ENCODE data around the gene MUC3A.
"Not testable (repeated sequence)": the region's sequence is repeated elsewhere in the genome, so short reads cannot be mapped to it uniquely, and the experiment has no call there.

The MUC3A gene, protein sequence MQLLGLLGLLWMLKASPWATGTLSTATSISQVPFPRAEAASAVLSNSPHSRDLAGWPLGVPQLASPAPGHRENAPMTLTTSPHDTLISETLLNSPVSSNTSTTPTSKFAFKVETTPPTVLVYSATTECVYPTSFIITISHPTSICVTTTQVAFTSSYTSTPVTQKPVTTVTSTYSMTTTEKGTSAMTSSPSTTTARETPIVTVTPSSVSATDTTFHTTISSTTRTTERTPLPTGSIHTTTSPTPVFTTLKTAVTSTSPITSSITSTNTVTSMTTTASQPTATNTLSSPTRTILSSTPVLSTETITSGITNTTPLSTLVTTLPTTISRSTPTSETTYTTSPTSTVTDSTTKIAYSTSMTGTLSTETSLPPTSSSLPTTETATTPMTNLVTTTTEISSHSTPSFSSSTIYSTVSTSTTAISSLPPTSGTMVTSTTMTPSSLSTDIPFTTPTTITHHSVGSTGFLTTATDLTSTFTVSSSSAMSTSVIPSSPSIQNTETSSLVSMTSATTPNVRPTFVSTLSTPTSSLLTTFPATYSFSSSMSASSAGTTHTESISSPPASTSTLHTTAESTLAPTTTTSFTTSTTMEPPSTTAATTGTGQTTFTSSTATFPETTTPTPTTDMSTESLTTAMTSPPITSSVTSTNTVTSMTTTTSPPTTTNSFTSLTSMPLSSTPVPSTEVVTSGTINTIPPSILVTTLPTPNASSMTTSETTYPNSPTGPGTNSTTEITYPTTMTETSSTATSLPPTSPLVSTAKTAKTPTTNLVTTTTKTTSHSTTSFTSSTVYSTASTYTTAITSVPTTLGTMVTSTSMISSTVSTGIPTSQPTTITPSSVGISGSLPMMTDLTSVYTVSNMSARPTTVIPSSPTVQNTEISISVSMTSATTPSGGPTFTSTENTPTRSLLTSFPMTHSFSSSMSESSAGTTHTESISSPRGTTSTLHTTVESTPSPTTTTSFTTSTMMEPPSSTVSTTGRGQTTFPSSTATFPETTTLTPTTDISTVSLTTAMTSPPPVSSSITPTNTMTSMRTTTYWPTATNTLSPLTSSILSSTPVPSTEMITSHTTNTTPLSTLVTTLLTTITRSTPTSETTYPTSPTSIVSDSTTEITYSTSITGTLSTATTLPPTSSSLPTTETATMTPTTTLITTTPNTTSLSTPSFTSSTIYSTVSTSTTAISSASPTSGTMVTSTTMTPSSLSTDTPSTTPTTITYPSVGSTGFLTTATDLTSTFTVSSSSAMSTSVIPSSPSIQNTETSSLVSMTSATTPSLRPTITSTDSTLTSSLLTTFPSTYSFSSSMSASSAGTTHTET (N-terminal part only)

DNA sequence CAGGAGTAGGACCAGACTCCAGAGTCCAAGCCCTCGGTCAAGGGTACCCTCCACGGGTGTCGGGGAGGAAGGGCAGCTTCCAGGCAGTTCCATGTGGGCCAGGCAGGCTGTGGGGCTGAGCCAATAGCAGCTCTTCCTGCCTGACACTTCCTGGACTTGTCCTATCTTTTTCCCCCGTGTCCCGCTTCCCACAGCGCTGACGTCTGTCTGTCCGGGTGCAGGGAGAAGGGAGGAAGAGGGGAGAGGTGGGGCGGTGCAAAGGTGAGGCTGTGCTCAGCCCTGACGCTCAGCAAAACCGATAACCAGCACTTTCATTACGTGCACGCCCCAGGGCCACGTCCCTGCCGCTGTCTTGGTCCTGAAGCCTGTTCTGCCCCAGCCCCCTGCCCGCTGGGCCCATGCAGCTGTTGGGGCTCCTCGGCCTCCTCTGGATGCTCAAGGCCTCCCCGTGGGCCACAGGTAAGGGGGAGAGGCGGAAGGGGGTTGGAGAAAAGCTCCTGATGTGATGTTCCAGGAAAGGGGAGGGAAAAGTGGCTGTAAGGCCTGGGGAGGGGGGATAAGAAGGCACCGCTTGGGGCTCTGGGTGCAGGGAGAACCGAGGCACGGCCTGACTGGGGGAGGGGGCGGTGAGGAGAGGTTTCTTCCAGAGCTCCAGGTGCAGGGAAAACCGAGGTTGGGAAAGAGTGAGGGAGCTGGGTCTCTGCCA, at the start of gene MUC3A:
TSS of gene MUC3A (plus strand) at position 308 of the 706 bp plus-strand sequence. CDS start at position 399, 91 bp downstream.
- DNase-seq (ENCODE audit: low spot score) (no peak), FAIRE-seq (no peak)

DNA sequence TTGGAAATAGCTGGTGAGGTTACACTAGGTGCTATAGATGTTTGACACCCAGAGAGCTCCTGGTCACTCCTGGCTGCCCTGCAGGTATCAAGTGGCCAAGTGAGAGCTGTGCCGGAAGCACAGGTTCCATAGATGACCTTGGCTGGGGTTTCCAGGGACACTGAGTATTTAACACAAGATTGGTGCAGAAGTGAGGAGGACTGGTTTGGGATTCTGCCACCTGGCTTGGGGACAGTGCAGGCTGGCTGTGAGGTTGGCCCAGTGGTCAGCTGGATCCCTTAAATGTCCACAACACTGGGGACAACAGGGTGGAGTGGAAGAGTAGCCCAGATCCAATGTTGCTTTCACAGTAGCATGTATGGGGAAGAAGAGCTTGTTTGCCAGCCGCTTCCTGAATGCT, 48.4 kb upstream of the MUC3A start:
- FAIRE-seq = no peak
- DNase-seq (ENCODE audit: low spot score) = no peak

DNA sequence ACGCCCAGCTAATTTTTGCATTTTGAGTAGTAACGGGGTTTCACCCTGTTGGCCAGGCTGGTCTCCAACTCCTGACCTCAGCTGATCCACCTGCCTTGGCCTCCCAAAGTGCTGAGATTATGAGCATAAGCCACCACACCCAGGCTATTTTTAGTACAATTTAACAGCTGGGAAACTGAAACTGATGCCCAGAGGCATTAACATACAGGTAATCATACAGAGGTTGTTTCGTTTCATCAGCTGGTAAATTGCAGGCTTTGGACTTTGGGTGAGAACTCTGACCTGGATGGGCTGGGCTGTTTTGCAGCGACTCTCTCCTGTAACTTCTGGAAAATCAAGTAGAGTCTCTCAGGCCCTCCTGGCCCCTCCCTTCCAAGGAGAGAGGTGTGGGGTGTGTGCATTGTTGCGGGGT, 47.4 kb upstream of the MUC3A start:
- no peak for DNase-seq (ENCODE audit: low spot score)
- FAIRE-seq = no peak

DNA sequence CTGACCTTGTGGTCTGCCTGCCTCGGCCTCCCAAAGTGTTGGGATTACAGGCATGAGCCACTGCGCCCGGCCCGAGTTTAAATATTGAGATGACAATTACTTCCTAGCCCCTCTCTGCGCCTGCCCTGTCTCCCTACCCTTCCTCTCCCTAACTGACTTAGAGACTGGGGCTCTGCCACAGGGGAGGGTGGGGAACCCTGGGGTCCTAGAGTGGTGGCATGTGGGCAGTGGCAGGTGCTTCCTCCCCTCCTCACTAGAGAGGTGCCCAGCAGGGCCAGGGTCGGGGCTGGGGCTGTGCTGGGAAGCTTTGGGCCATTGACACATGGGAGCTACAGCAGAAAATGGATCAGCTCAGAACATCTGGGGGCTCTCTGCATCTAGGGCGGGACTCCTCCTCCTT, 46.7 kb upstream of the MUC3A start:
- FAIRE-seq (no peak), DNase-seq (ENCODE audit: low spot score) (no peak)

DNA sequence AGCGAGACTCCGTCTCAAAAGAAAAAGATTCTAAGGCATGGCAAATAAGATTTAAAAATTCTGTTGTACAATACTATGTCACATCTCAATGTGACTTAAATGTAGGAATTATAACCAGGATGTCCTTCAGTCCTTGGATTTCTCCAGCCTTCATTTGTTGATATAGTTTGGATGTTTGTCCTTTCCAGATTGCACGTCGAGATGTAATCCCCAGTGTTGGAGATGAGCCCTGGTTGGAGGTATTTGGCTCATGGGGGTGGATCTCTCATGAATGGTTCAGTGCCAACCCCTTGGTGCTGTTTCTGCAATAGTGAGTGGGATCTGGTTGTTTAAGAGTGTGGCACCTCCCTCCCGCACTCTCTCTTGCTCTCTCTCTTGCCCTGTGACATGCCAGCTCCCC, 40.8 kb upstream of the MUC3A start:
- FAIRE-seq (no peak), DNase-seq (ENCODE audit: low spot score) (no peak)

DNA sequence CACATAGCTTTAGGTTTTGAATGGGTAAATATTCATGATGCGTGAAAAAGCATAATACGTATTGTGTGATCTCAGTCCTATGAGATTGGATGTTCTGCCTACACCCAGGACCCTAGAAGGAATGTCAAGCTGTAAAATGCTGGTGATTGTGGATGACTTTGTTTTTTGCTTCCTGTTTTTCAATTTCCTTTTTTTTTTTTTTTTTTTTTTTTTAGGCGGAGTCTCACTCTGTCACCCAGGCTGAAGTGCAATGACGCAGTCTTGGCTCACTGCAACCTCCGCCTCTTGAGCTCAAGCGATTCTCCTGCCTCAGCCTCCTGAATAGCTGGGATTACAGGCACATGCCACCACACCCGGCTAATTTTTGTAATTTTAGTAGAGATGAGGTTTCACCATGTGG, 38.9 kb upstream of the MUC3A start:
- DNase-seq (ENCODE audit: low spot score); FAIRE-seq: not testable (repeated sequence)

DNA sequence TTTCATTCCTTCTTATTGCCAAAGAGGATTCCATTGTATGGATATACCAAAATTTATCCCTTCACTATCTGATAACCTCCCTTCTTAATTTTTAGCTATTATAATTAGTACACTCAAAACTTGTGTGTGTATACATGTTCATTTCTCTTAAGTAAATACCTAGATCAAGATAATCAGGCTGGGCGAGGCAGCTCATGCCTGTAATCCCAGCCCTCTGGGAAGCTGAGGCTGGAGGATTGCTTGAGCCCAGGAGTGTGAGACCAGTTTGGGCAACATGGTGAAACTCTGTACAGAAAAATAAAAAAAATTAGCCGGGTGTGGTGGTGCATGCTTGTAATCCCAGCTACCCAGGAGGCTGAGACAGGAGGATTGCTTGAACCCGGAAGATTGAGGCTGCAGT, 37.9 kb upstream of the MUC3A start:
- DNase-seq (ENCODE audit: low spot score) = no peak
- FAIRE-seq = no peak

DNA sequence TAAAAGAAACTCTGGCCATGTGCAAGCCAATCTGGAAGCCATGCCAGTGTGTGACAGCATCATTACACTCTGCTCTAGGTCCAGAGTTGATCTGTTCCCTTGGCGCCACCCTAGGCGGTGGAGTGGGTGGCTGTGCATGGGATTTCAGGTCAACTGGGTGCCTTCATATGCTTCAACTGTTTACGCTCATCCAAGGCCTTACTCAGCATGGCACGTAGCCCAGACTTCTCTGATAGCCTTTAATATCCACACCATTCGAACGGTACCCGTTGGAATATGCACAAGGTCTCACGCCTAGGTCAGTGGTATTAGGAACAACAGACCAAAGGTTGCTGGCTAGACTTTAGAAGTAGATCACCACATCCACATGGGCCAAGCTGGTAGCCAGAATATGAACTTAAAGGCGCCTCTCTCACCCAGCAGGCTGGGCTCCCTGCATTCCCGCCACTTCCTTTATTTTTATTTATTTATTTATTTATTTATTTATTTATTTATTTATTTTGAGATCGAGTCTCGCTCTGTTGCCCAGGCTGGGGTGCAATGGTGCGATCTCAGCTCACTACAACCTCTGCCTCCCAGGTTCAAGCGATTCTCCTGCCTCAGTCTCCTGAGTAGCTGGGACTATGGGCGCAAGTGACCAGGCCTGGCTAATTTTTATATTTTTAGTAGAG, 35.0 kb upstream of the MUC3A start:
- FAIRE-seq = no peak

DNA sequence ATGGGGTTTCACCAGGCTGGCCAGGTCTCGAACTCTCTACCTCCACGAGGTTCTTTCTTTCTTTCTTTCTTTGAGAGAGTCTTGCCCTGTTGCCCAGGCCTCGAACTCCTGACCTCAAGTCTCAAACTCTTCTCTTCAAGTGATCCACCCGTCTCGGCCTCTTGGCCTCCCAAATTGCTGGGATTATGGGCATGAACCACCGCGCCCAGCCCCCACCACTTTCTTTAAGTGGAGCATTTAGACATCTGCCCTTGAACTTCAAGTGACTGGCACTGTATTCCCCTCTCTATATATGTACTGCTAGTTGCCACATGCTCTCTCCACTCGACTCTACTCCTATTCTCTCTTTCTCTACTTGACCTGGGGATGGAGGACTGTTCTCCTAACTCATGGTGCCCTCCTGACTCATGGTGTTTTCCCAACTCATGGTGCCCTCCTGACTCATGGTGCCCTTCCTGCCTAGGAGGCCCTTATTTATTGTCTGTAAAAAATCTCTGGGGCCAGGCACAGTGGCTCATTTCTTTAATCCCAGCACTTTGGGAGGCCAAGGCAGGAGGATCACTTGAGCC, 34.4 kb upstream of the MUC3A start:
- DNase-seq (ENCODE audit: low spot score) (no peak), FAIRE-seq (no peak)

More for the DNA sequence above, 35.0 kb upstream of the MUC3A start:
- DNase-seq (ENCODE audit: low spot score) = no peak

DNA sequence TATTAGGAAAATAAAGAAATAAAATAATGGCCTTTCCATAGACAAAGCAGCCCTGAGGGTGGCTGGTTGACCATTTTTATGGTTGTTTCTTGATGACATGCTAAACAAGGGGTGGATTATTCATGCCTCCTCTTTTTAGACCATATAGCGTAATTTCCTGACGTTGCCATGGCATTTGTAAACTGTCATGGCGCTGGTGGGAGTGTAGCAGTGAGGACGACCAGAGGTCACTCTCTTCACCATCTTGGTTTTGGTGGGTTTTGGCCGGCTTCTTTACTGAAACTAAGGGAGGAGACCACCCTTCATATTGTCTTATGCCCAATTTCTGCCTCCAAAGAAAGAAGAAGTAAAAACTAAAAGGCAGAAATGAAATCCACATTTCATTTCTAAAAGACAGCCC, 30.0 kb upstream of the MUC3A start:
- not testable (repeated sequence) for FAIRE-seq

DNA sequence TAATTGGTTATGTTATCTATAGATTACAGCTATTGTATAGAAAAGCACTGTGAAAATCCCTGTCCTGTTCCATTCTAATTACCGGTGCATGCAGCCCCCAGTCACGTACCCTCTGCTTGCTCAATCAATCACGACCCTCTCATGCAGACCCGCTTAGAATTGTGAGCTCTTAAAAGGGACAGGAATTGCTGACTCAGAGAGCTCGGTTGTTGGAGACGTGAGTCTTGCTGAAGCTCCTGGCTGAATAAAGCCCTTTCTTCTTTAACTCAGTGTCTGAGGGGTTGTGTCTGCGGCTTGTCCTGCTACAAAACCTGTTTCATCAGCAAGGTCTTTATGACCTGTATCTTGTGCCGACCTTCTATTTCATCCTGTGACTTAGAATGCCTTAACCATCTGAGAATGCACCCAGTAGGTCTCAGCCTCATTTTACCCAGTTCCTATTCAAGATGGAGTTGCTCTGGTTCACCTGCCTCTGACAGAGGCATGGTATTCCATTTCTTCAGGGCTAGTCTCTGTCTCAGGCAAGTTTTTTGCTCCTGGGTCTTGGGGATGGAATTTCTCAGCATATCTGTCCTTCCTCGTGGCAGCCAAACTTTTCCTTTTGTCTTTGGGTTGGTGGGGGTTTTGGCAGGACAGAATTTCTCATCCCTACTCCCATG, 29.4 kb upstream of the MUC3A start:
- FAIRE-seq; DNase-seq (ENCODE audit: low spot score): not testable (repeated sequence)

More for the DNA sequence above, 30.0 kb upstream of the MUC3A start:
- not testable (repeated sequence) for DNase-seq (ENCODE audit: low spot score)

DNA sequence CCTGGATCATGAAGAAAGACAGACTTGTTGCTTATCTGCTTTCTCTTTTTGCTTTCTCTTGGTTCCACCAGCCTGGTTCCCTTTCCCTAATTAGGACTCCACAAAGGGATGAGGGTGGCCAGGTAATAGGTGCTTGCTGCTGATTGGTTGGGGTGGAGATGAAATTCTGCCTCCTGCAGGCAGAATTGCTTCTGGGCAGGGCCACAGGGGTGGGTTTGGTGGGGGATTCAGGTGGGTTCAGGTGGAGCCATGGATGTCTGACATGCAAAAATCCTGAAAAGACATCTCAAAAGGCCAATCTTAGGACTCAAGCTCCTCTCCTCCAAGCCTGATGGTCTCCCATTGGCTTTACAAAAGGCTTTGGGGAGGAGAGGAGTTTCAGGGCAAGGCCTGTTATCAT, 28.3 kb upstream of the MUC3A start:
- FAIRE-seq = no peak

DNA sequence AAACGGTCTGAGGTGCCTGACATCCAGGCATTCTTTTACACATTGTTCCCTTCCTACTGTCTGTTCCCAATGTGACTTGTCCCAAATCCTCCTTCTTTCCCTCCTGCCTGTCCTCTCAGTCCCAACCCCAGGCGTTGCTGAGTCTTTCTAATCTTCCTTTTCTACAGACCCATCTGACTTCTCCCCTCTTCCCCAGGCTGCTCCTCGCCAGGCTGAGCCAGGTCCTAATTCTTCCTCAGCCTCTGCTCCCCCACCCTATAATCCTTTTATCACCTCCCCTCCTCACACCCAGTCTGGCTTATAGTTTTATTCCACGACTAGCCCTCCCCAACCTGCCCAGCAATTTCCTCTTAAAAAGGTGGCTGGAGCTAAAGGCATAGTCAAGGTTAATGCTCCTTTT, 25.7 kb upstream of the MUC3A start:
- not testable (repeated sequence) for FAIRE-seq; DNase-seq (ENCODE audit: low spot score)

More for the DNA sequence above, 28.3 kb upstream of the MUC3A start:
- no peak for DNase-seq (ENCODE audit: low spot score)

DNA sequence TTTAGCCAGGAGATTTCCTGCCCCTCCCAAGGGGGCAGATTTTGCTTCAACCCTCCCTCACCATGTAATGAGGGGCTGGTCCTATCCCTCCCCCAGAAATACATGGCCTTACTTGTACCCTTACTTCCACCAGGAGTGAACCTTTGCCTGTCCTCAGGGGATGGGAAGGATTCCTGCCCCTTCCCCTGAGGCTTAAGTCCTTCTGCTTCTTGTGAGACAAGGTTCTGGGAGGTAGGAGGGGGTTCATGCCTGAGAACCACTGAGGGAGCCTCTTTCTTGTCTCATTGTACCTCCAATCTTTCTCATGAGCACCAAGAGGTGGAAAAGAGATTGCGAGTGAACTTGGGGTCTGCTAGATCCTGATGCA, 19.5 kb upstream of the MUC3A start:
- FAIRE-seq = peak; percentile 53

DNA sequence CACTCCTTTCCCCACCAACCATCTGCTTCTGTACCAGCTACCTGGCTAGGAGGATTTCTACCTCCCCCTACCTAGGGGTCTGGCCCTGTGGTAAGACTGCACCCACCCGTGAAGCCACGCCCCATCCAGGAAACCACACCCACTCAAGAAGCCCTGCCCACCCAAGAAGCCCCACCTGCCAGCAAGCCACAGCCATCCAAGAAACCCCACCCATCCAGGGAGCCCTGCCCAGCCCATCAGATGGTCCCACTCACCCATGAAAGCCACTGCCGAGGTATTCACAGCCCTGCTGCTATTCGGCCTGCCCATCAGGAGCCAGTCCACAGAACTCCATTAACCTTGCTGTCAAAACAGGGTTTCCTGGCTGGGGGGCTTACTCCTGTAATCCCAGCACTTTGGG, 15.6 kb upstream of the MUC3A start:
- no peak for FAIRE-seq
- DNase-seq (ENCODE audit: low spot score) = no peak

More for the DNA sequence above, 19.5 kb upstream of the MUC3A start:
- no peak for DNase-seq (ENCODE audit: low spot score)

DNA sequence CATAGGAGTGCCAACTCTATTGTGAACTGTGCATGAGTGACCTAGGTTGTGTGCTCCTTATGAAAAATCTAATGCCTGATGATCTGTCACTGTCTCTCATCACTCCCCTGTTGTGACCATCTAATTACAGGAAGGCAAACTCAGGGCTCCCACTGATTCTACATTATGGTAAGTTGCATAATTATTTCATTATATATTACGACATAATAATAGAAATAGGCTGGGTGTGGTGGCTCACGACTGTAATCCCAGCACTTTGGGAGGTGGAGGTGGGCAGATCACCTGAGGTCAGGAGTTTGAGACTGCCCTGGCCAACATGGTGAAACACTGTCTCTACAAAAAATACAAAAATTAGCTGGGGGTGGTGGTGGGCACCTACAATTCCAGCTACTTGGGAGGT, 14.0 kb upstream of the MUC3A start:
- not testable (repeated sequence) for DNase-seq (ENCODE audit: low spot score)

DNA sequence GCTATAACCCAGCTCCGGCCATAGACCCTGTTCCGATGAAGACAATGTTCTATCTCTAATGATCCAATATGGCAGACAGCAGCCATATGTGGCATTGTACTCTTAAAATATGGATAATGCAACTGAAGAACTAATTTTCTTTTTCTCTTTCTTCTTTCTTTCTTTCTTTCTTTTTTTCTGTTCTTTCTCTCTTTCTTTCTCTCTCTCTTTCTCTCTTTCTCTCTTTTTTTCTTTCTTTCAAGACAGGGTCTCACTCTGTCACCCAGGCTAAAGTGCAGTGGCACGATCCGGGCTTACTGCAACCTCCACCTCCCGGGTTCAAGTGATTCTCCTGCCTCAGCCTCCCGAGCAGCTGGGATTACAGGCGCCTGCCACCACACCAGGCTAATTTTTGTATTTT, 13.2 kb upstream of the MUC3A start:
- FAIRE-seq; DNase-seq (ENCODE audit: low spot score): not testable (repeated sequence)

More for the DNA sequence above, 14.0 kb upstream of the MUC3A start:
- not testable (repeated sequence) for FAIRE-seq

DNA sequence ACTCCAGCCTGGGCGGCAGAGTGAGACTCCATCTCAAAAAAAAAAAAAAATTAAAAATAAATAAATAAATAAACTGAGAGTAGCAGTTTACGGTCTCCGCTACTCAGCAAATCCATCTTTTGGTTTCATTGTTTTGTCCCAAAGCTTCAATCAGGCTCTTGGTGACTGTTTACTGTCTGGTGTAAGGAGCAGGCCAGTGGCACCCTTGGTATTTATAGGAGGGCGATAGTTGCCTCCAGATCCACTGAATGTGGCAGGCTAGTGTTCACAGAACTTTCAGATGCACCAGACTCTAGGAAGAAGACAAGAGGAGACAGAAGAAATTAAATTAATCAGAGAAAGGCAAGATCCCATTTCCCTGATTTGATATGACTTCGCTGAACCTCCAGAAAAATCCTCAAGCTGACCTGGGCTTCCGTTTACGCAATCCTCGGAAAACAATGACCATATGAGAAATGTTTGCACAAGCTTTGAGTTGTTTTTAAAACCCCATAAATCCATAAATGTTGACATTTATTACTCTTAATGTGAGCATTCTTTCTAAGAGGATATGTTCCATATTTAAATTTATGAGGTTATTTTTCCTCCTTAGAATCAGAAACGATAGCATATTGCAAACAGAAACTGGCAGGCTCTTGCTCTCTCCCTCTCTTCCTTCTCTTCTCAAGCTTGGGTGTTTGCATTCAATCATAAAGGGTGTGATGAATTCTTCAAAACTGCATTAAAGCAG, 7.1 kb upstream of the MUC3A start:
- DNase-seq (ENCODE audit: low spot score) (no peak), FAIRE-seq (no peak)

All from urothelium cell line (cell line).